A549 (cell line): Measurements from ENCODE around the gene MLKL. TPM values are rescaled to one million over a fixed set of nuclear protein-coding genes. Genes with fewer than 3 reads are reported as not detected.

Experiments
- ATAC-seq, 2 experiments: fragments of 200-7000 bp in 1 of 2; fragments of >200 bp in 1 of 2; cut with Nextera tagmentation in 1 of 2; cut with Tn5 transposase in 1 of 2; 3 replicates each; pipeline versions ENCODE4 v1.8.0 to v1.9.1; 2018 to 2020; ENCODE audit warnings: mild to moderate bottlenecking in 1 of 2, moderate library complexity in 1 of 2
- CTCF ChIA-PET: fragments of 300-600 bp; sonication (Branson Sonifier 250); formaldehyde crosslinking; extraction: SDS; loops from one replicate; lab custom pipeline; 2021; ENCODE audit warnings: antibody characterized with exemption, inconsistent platforms; lab: Yijun Ruan, JAX
- POLR2A ChIA-PET: fragments of 350-600 bp; formaldehyde crosslinking; extraction: SDS; loops from one replicate; lab custom pipeline; 2021; ENCODE audit warnings: antibody characterized with exemption, inconsistent platforms; lab: Yijun Ruan, JAX
- DNase-seq, 2 experiments: peaks; one replicate each; pipeline versions ENCODE4 v3.0.0 to v3.0.0-alpha.2; 2011 to 2016; ENCODE audit warnings: low read depth in 1 of 2, low spot score in 1 of 2
- FAIRE-seq: peaks from 2 replicates; lab custom pipeline; 2011; peaks lifted over from hg19 to GRCh38; lab: Jason Lieb, UNC
- H3K27ac ChIP-seq, 2 experiments: fragments of >200 bp; sonication (Bioruptor Twin); formaldehyde crosslinking; 3 replicates each; pipeline ENCODE4 v1.5.1; 2016 to 2017
- H3K4me1 ChIP-seq: fragments of >200 bp; sonication (Bioruptor Twin); formaldehyde crosslinking; 3 replicates; pipeline ENCODE4 v1.6.1; 2016
- H3K4me2 ChIP-seq: fragments of >200 bp; sonication (Bioruptor Twin); formaldehyde crosslinking; 3 replicates; pipeline ENCODE4 v1.6.1; 2016
- H3K4me3 ChIP-seq: fragments of >200 bp; sonication (Bioruptor Twin); formaldehyde crosslinking; 3 replicates; pipeline ENCODE4 v1.5.1; 2016
- H3K9me3 ChIP-seq: fragments of >200 bp; sonication (Bioruptor Twin); formaldehyde crosslinking; 3 replicates; pipeline ENCODE4 v1.6.1; 2016
- BHLHE40 ChIP-seq: IDR thresholded peaks from 2 replicates; pipeline ENCODE4 v1.6.1; 2012; ENCODE audit warnings: low read depth, low read length, inconsistent platforms
- ESRRA ChIP-seq: fragments of 150-350 bp; IDR thresholded peaks from 2 replicates; pipeline ENCODE4 v1.6.1; 2014; ENCODE audit warnings: mild to moderate bottlenecking, low read length, borderline replicate concordance
- FOSL2 ChIP-seq, 2 experiments: fragments of 450-650 bp in 1 of 2; fragments of >200 bp in 1 of 2; sonication (Bioruptor Twin) in 1 of 2; formaldehyde crosslinking; IDR thresholded peaks; 2 replicates each; pipeline versions ENCODE4 v1.5.0 to v1.6.1; 2016 to 2020; ENCODE audit warnings: mild to moderate bottlenecking in 1 of 2, moderate library complexity in 1 of 2
- HOXB13 ChIP-seq: fragments of 250-450 bp; sonication (Bioruptor Pico); IDR thresholded peaks from 2 replicates; pipeline ENCODE4 v1.5.0; 2020; ENCODE audit warnings: low read depth, mild to moderate bottlenecking, moderate library complexity
- HOXB5 ChIP-seq: fragments of 250-450 bp; sonication (Bioruptor Pico); IDR thresholded peaks from 2 replicates; pipeline ENCODE4 v1.5.0; 2020; ENCODE audit warnings: mild to moderate bottlenecking, moderate library complexity
- MAZ ChIP-seq: fragments of 150-350 bp; IDR thresholded peaks from 2 replicates; pipeline ENCODE4 v1.6.1; 2014; ENCODE audit warnings: antibody characterized with exemption, low read depth, low read length, borderline replicate concordance
- MYC ChIP-seq: IDR thresholded peaks from 2 replicates; pipeline ENCODE4 v1.6.1; 2012; ENCODE audit warnings: mild to moderate bottlenecking, inconsistent platforms, low read length, improper control_type of control experiment, borderline replicate concordance
- NFE2L2 ChIP-seq: fragments of 150-350 bp; conservative IDR thresholded peaks from 2 replicates; pipeline ENCODE4 v1.6.1; 2014; ENCODE audit warnings: low read length
- PHF8 ChIP-seq: fragments of 200-600 bp; sonication (generic); IDR thresholded peaks from 2 replicates; pipeline ENCODE4 v1.6.1; 2016; ENCODE audit warnings: low read depth, mild to moderate bottlenecking, antibody characterized with exemption, moderate library complexity, borderline replicate concordance
- POLR2A ChIP-seq: IDR thresholded peaks from 2 replicates; pipeline ENCODE4 v1.6.1; 2012; ENCODE audit warnings: mild to moderate bottlenecking, low read length
- RAD21 ChIP-seq, 2 experiments: fragments of >200 bp in 1 of 2; sonication (Bioruptor Twin) in 1 of 2; formaldehyde crosslinking in 1 of 2; IDR thresholded peaks in 1 of 2; conservative IDR thresholded peaks in 1 of 2; 2 replicates in 1 of 2; 3 replicates in 1 of 2; pipeline ENCODE4 v1.6.1; 2012 to 2018; ENCODE audit warnings: inconsistent platforms in 1 of 2
- RCOR1 ChIP-seq: fragments of 150-350 bp; IDR thresholded peaks from 2 replicates; pipeline ENCODE4 v1.6.1; 2014; ENCODE audit warnings: antibody characterized with exemption, low read length, low read depth
- SMC3 ChIP-seq: fragments of >200 bp; sonication (Bioruptor Twin); formaldehyde crosslinking; IDR thresholded peaks from 3 replicates; pipeline ENCODE4 v1.6.1; 2018; ENCODE audit warnings: inconsistent platforms
- TFCP2L1 ChIP-seq: fragments of 250-450 bp; sonication (Bioruptor Pico); IDR thresholded peaks from 2 replicates; pipeline ENCODE4 v1.5.0; 2021; ENCODE audit warnings: mild to moderate bottlenecking
- ZFP36 ChIP-seq: fragments of 450-650 bp; IDR thresholded peaks from 2 replicates; pipeline ENCODE4 v1.6.1; 2014; ENCODE audit warnings: borderline replicate concordance; ENCODE audit not compliant: partially characterized antibody
- WGBS: methylation state at CpG from one replicate; pipeline ENCODE4 v1.1.6; 2017; ENCODE audit errors: missing lambda C conversion rate; 5-methylcytosine and 5-hydroxymethylcytosine counted together
- polyA plus RNA-seq, 4 experiments: library from polyadenylated mRNA; depleted of rRNA in 3 of 4; stranded (reverse); fragments of >200 nt; fragmentation: RNase III in 1 of 4; extraction: RNeasy Plus Mini Kit Qiagen cat#74134 plus additional on column Dnase treatment in 1 of 4; gene quantifications; 2 replicates in 3 of 4; 3 replicates in 1 of 4; pipeline ENCODE4 v1.2.3, GENCODE V29; 2011 to 2017
- TF ChIP-seq, protein P1 (sequence below): fragments of >200 bp; sonication (Bioruptor Twin); formaldehyde crosslinking; IDR thresholded peaks from 3 replicates; pipeline ENCODE4 v1.6.1; 2016
- TF ChIP-seq, protein P2 (sequence below): fragments of 450-650 bp; IDR thresholded peaks from 2 replicates; pipeline ENCODE4 v1.6.1; 2014; ENCODE audit warnings: antibody characterized with exemption
- TF ChIP-seq, protein P3 (sequence below): fragments of >200 bp; sonication (Bioruptor Twin); formaldehyde crosslinking; IDR thresholded peaks from 2 replicates; pipeline ENCODE4 v1.6.1; 2016
- TF ChIP-seq, protein P4 (sequence below): fragments of >200 bp; sonication (Bioruptor Twin); formaldehyde crosslinking; IDR thresholded peaks from 3 replicates; pipeline ENCODE4 v1.5.1; 2016

MLKL gene
- polyA plus RNA-seq, 2 of the 4 experiments (the other 2 are of a cell fraction): 12.6 to 17.9 TPM

DNA sequence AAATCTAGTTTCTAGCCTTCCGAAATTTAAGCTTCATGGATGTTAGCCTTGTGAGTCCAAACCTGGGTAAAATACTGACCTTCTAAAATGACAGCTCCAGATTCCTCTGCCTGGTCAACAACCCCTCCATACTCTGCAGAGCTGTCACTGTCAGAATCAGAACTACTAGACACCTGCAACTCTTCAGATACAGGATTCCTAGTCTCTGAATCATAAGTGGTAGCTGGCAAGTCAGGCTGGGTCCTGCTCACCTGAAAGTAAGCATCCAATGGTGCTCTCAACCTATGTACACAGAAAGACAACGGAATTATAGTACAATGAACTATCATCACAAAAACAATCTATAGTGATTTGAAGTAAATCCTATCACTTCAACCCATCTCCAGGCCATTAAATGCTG is 48.8 kb downstream of the MLKL start:
- WGBS: 91% methylated on average over 2 of the region's 2 CpGs
- no peak for FAIRE-seq
- TF ChIP-seq TFCP2L1 (CRISPR knock-in tag): no peak
- TF ChIP-seq SMC3: no peak
- TF ChIP-seq, protein P1, sequence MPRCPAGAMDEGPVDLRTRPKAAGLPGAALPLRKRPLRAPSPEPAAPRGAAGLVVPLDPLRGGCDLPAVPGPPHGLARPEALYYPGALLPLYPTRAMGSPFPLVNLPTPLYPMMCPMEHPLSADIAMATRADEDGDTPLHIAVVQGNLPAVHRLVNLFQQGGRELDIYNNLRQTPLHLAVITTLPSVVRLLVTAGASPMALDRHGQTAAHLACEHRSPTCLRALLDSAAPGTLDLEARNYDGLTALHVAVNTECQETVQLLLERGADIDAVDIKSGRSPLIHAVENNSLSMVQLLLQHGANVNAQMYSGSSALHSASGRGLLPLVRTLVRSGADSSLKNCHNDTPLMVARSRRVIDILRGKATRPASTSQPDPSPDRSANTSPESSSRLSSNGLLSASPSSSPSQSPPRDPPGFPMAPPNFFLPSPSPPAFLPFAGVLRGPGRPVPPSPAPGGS: no peak
- TF ChIP-seq BHLHE40: no peak
- TF ChIP-seq NFE2L2: no peak
- TF ChIP-seq, all 56 proteins: peak for 0
- DNase-seq: no peak
- H3K9me3 ChIP-seq: no peaks in the 10 kb centered on the region
- H3K4me3 ChIP-seq: no peak overlapping the region
- H3K4me1 ChIP-seq: no peaks in the 10 kb centered on the region
- no peak overlapping the region for H3K27ac ChIP-seq
- ATAC-seq: peak; percentile 28 to 50; a peak in 2 of 6 replicates
- POLR2A ChIA-PET: interaction anchor here (0.6 to 1.3 kb wide), 3 partner anchors 22 to 210 kb away, joined by 3 read pairs; partner anchors contain the start of gene GLG1
- no peak overlapping the region for H3K4me2 ChIP-seq
- CTCF ChIA-PET: interaction anchor here (0.6 to 3.2 kb wide), 17 partner anchors 8 to 343 kb away, joined by 3 to 14 read pairs (median 5); no protein-coding TSS in a partner anchor

DNA sequence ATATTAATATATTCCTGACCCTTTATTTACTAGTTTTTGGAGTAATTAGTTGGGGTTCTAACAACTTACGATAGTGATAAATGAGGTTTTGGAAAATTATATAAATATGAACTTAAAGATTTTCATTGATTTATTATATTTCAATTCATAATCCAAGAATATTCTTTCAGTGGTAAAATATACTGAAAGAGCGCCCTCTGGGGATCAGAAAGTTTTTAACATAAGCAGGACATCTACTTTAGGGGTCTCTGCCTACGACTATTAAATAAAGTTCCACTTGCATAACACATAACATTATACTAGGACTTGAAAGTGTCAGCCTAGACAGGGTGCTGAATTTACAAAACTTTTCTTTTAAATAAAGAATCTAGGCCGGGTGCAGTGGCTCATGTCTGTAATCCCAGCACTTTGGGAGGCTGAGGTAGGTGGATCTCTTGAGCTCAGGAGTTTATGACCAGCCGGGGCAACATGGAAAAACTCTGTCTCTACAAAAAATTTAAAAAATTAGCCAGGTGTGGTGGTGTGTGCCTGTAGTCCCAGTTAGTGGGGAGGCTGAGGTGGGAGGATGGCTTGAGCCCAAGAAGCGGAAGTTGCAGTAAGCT is 49.6 kb downstream of the MLKL start:
- no peak for FAIRE-seq

DNA sequence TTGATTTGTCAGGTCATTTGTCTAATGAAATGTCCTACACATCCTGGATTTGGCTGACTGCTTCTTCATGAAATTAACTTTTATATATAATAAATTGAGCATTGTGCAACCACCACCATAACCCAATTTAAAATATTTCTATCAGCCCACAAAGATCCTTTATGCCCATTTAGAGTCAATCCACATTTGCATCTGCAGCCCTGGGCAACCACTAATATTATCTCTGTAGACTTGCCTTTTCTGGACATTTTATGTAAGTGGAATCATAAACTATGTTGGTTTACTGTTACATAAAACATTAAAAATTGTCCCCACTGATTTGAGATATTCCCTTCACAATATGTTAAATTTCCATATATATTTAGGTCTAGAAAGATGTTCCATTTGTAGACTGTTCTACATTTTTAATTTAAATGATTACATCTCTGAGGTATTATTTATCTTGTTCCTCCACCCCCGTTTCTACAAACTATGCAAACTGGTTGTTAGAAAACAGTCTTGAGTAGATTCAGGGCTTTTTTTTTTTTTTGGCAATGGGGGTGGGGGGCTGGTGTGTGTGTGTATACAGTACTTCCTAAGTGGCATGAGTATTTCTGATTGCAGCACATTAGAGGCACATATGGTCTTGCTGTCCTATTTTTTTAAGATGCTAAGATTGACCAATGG is 50.7 kb downstream of the MLKL start:
- DNase-seq (no peak), FAIRE-seq (no peak), ATAC-seq (no peak)
- no peak overlapping the region for H3K4me3 ChIP-seq
- no peaks in the 10 kb centered on the region for H3K4me1 ChIP-seq
- no peaks in the 10 kb centered on the region for H3K9me3 ChIP-seq
- ChIA-PET CTCF (interaction anchor here (0.6 to 3.2 kb wide), 9 partner anchors 13 to 895 kb away, joined by 3 to 14 read pairs (median 3); no protein-coding TSS in a partner anchor), POLR2A (no interaction called here)
- TF ChIP-seq, protein P2, sequence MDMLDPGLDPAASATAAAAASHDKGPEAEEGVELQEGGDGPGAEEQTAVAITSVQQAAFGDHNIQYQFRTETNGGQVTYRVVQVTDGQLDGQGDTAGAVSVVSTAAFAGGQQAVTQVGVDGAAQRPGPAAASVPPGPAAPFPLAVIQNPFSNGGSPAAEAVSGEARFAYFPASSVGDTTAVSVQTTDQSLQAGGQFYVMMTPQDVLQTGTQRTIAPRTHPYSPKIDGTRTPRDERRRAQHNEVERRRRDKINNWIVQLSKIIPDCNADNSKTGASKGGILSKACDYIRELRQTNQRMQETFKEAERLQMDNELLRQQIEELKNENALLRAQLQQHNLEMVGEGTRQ: no peak
- no peak for TF ChIP-seq ESRRA
- no peak for TF ChIP-seq POLR2A
- no peak for TF ChIP-seq MYC
- TF ChIP-seq FOSL2 (IDR thresholded peaks at IDR 0.05): no peak
- TF ChIP-seq FOSL2 (CRISPR knock-in tag; IDR thresholded peaks at IDR 0.05): no peak
- TF ChIP-seq HOXB13 (CRISPR knock-in tag): no peak
- no peak for TF ChIP-seq RCOR1
- TF ChIP-seq, protein P3, sequence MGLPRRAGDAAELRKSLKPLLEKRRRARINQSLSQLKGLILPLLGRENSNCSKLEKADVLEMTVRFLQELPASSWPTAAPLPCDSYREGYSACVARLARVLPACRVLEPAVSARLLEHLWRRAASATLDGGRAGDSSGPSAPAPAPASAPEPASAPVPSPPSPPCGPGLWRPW: no peak
- TF ChIP-seq ZFP36: no peak
- no peak overlapping the region for H3K27ac ChIP-seq
- WGBS: 82% methylated on average over 1 of the region's 1 CpG
- no peak overlapping the region for H3K4me2 ChIP-seq

More for the DNA sequence above, 49.6 kb downstream of the MLKL start:
- POLR2A ChIA-PET: interaction anchor here (0.6 to 1.3 kb wide), 3 partner anchors 23 to 211 kb away, joined by 3 read pairs; partner anchors contain the start of gene GLG1
- Histone ChIP-seq H3K4me3 (no peak overlapping the region), H3K4me2 (no peak overlapping the region), H3K9me3 (no peaks in the 10 kb centered on the region), H3K27ac (no peak overlapping the region), H3K4me1 (no peaks in the 10 kb centered on the region)
- ATAC-seq: peak in 1 of 2 experiments; percentile 53; a peak in 3 of 6 replicates
- TF ChIP-seq SMC3 (0 out of 3 replicates have a peak, but pooled peaks have one; percentile 8), PHF8 (no peak), MAZ (no peak), RCOR1 (no peak), HOXB5 (CRISPR knock-in tag) (no peak), HOXB13 (CRISPR knock-in tag) (no peak), RAD21 (conservative IDR thresholded peaks at IDR 0.05 in 1 of 2, IDR thresholded peaks at IDR 0.05 in 1 of 2) (peak in 1 of 2 experiments; percentile 20; a peak in 1 of 5 replicates)
- TF ChIP-seq, protein P4, sequence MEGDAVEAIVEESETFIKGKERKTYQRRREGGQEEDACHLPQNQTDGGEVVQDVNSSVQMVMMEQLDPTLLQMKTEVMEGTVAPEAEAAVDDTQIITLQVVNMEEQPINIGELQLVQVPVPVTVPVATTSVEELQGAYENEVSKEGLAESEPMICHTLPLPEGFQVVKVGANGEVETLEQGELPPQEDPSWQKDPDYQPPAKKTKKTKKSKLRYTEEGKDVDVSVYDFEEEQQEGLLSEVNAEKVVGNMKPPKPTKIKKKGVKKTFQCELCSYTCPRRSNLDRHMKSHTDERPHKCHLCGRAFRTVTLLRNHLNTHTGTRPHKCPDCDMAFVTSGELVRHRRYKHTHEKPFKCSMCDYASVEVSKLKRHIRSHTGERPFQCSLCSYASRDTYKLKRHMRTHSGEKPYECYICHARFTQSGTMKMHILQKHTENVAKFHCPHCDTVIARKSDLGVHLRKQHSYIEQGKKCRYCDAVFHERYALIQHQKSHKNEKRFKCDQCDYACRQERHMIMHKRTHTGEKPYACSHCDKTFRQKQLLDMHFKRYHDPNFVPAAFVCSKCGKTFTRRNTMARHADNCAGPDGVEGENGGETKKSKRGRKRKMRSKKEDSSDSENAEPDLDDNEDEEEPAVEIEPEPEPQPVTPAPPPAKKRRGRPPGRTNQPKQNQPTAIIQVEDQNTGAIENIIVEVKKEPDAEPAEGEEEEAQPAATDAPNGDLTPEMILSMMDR: peak; percentile 80
- CTCF ChIA-PET: interaction anchor here (0.6 to 3.2 kb wide), 16 partner anchors 9 to 343 kb away, joined by 3 to 14 read pairs (median 6); no protein-coding TSS in a partner anchor
- WGBS: 56% methylated on average over 6 of the region's 6 CpGs
- peak in 1 of 2 experiments; percentile 29 for DNase-seq
